ENCODE data around the gene ZBTB17. TPM values are rescaled to one million over a fixed set of nuclear protein-coding genes. Genes with fewer than 3 reads are reported as not detected.

Gene ZBTB17
- total RNA-seq, 1 experiment from 2014 or later = 41.6 TPM

- POLR2A ChIA-PET = no interaction called here
- no TSS peak for BruUV-seq (replicated peaks)
Observed at GRCh38 chr1:15937146-15937545, 38.8 kb downstream of the ZBTB17 start.

DNA sequence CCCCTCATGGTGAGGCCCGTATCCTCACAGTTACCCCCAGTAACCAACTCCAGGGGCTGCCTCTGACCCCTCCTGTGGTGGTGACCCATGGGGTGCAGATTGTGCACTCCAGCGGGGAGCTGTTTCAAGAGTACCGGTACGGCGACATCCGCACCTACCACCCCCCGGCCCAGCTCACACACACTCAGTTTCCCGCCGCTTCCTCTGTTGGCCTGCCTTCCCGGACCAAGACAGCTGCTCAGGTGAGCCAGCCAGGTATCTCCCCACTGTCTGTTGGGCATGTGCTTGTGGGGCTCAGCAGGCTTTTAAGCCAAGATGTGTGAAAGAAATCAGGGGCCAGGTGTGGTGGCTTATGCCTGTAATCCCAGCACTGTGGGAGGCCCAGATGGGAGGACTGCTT lies 39.9 kb downstream of the ZBTB17 start:
- peaks cover 11% of the 10 kb centered on the region for H3K36me3 ChIP-seq (ENCODE audit: control insufficient read depth, insufficient read depth, low read length)
- intact Hi-C loops (cut with micrococcal nuclease; ENCODE audit: unreplicated experiment) = no loop called here
- ChIA-PET POLR2A (no interaction called here), CTCF (interaction anchor here (0.5 kb wide), 1 partner anchor 121 kb away, joined by 5 read pairs; no protein-coding TSS in a partner anchor)
- in situ Hi-C loops (cut with HindIII; ENCODE audit: low pct_unique_long_range_greater_than_20kb, low sequenced_read_pairs) = no loop called here
- no peaks in the 10 kb centered on the region for H3K9me3 ChIP-seq (ENCODE audit: control insufficient read depth, insufficient read depth, low read depth, low read length)
- no TSS peak for BruUV-seq (replicated peaks)
- ATAC-seq (no peak), DNase-seq (ENCODE audit: low read depth, low spot score) (no peak)
- peaks cover 18% of the 10 kb centered on the region for H3K4me1 ChIP-seq (ENCODE audit: control insufficient read depth, insufficient read depth, low read length)
- no peak overlapping the region for H3K4me3 ChIP-seq (ENCODE audit: low read depth in 2 of 2, low read length in 2 of 2)
- TF ChIP-seq, protein P1, sequence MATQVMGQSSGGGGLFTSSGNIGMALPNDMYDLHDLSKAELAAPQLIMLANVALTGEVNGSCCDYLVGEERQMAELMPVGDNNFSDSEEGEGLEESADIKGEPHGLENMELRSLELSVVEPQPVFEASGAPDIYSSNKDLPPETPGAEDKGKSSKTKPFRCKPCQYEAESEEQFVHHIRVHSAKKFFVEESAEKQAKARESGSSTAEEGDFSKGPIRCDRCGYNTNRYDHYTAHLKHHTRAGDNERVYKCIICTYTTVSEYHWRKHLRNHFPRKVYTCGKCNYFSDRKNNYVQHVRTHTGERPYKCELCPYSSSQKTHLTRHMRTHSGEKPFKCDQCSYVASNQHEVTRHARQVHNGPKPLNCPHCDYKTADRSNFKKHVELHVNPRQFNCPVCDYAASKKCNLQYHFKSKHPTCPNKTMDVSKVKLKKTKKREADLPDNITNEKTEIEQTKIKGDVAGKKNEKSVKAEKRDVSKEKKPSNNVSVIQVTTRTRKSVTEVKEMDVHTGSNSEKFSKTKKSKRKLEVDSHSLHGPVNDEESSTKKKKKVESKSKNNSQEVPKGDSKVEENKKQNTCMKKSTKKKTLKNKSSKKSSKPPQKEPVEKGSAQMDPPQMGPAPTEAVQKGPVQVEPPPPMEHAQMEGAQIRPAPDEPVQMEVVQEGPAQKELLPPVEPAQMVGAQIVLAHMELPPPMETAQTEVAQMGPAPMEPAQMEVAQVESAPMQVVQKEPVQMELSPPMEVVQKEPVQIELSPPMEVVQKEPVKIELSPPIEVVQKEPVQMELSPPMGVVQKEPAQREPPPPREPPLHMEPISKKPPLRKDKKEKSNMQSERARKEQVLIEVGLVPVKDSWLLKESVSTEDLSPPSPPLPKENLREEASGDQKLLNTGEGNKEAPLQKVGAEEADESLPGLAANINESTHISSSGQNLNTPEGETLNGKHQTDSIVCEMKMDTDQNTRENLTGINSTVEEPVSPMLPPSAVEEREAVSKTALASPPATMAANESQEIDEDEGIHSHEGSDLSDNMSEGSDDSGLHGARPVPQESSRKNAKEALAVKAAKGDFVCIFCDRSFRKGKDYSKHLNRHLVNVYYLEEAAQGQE (IDR thresholded peaks at IDR 0.05; ENCODE audit: insufficient read depth in 1 of 2, low read depth in 2 of 2, low read length in 1 of 2) = no peak
- TF ChIP-seq POLR2AphosphoS5 (IDR thresholded peaks at IDR 0.05; ENCODE audit: low read depth, low read length) = no peak
- no peak for TF ChIP-seq TCF7L2 (IDR thresholded peaks at IDR 0.05; ENCODE audit: low read depth, low read length)
- no peak for TF ChIP-seq CTCF (IDR thresholded peaks at IDR 0.05)
- TF ChIP-seq SIN3A (IDR thresholded peaks at IDR 0.05; ENCODE audit: borderline replicate concordance, insufficient read depth, low read depth, low read length) = no peak
- no peak overlapping the region for H3K27ac ChIP-seq (ENCODE audit: low read length)
- no peaks in the 10 kb centered on the region for H3K27me3 ChIP-seq (ENCODE audit: control insufficient read depth, insufficient read depth, low read length)

More at GRCh38 chr1:15937146-15937545, 38.8 kb downstream of the ZBTB17 start:
- no peak for ATAC-seq
- no peak for DNase-seq (ENCODE audit: low read depth, low spot score)
- Histone ChIP-seq H3K4me3 (ENCODE audit: low read depth in 2 of 2, low read length in 2 of 2) (no peak overlapping the region), H3K9me3 (ENCODE audit: control insufficient read depth, insufficient read depth, low read depth, low read length) (no peaks in the 10 kb centered on the region), H3K27me3 (ENCODE audit: control insufficient read depth, insufficient read depth, low read length) (no peaks in the 10 kb centered on the region), H3K27ac (ENCODE audit: low read length) (no peak overlapping the region), H3K36me3 (ENCODE audit: control insufficient read depth, insufficient read depth, low read length) (peaks cover 11% of the 10 kb centered on the region), H3K4me1 (ENCODE audit: control insufficient read depth, insufficient read depth, low read length) (peaks cover 18% of the 10 kb centered on the region)
- CTCF ChIA-PET = interaction anchor here (1.1 kb wide), 1 partner anchor 121 kb away, joined by 12 read pairs; no protein-coding TSS in a partner anchor
- intact Hi-C loops (cut with micrococcal nuclease; ENCODE audit: unreplicated experiment) (no loop called here), in situ Hi-C loops (cut with HindIII; ENCODE audit: low pct_unique_long_range_greater_than_20kb, low sequenced_read_pairs) (no loop called here)
- TF ChIP-seq, protein P1 (IDR thresholded peaks at IDR 0.05; ENCODE audit: insufficient read depth in 1 of 2, low read depth in 2 of 2, low read length in 1 of 2) = no peak
- no peak for TF ChIP-seq SIN3A (IDR thresholded peaks at IDR 0.05; ENCODE audit: borderline replicate concordance, insufficient read depth, low read depth, low read length)
- no peak for TF ChIP-seq CTCF (IDR thresholded peaks at IDR 0.05)
- TF ChIP-seq TCF7L2 (IDR thresholded peaks at IDR 0.05; ENCODE audit: low read depth, low read length) = no peak
- no peak for TF ChIP-seq POLR2AphosphoS5 (IDR thresholded peaks at IDR 0.05; ENCODE audit: low read depth, low read length)

Data from Panc1 (cell line).